HG02588 (cell line): ENCODE results near the gene MYT1.

Source experiments
- ATAC-seq: cut with Tn5 transposase; IDR thresholded peaks from one replicate; pipeline ENCODE4 v1.9.1; 2021; ENCODE audit warnings: mild to moderate bottlenecking, moderate library complexity; ENCODE audit not compliant: unreplicated experiment

MYT1 gene

DNA sequence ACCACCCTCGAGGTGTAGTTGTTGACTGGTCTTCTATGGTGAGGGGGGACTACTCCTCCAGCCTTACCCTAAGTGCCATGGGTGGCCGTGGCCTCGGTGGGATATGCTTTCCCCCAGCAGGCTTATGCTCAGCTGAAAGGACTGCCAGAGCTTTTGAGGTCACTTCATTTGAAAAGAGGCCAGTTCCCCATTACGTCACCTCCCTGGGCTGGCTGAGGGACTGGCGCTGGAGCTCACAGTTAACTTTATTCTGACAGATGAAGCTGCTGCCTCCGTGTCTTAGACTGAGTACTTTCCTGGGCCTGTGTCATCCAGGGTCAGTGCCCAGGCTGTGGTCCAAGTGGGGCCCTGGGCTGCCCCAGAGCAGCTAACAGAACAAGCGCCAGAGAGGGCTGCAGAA lies 48.5 kb downstream of the MYT1 start:
- ATAC-seq: no peak

DNA sequence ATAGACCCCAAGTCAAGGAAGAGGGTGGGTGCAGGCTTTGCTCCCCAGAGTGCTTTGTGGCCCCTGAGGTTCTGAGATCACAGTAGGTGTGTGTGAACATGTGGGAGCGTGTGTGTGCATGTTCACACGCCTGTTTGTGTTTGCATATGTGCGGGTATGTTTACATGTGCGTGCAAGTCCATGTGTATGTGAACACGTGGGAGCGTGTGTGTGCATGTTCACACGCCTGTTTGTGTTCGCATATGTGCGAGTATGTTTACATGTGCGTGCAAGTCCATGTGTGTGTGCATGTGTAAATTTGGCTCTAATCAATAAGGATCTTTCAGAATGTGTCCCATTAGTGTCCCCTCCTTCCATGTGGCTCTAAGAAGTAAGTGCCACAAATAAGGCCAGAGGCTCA lies 49.9 kb downstream of the MYT1 start:
- no peak for ATAC-seq

GRCh38 chr20:64214952-64215351 lies 50.7 kb downstream of the MYT1 start:
- no peak for ATAC-seq

DNA sequence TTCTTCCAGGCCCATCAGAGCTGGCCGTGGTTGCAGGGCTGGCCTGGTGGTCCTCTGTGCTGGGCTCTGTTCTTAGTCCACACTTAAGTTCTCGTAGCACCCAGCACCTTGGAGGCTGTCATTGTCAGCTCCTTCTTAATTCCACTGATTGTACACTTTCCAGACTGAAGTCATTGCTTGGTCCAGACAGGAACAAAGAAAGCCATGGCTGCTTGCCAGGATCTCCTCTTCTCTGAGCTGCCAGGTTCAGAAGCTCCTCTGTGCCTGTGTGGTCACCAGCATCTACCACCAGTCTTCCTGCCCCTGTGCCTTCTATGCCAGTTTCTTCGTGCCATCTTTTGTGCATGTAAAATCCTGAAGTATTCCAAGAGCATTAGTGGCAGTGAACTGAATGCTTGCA lies 51.8 kb downstream of the MYT1 start:
- ATAC-seq: no peak

- ATAC-seq: no peak
These were observed 52.7 kb downstream of the MYT1 start for GRCh38 chr20:64216910-64217309.

GRCh38 chr20:64217539-64218221 lies 53.4 kb downstream of the MYT1 start:
- ATAC-seq: no peak

DNA sequence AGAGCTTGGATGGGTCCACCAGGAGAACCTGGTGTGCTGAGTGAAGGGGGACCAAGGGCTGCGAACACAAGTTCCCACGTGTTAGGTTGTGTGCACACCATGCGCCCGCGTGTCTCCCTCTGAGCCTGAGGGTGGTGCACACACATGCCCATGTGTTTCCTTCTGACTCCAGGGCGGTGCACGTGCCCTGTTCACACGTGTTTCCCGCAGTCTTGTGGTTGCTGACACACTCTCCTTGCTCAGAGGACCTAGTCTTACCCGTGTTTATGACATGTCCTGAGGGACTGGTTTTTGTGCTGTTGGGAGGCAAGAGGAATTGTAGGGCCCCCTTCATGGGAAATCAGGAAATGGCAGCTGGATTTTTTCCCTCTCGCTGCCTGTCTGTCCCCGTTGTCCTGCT lies 55.0 kb downstream of the MYT1 start:
- no peak for ATAC-seq

DNA sequence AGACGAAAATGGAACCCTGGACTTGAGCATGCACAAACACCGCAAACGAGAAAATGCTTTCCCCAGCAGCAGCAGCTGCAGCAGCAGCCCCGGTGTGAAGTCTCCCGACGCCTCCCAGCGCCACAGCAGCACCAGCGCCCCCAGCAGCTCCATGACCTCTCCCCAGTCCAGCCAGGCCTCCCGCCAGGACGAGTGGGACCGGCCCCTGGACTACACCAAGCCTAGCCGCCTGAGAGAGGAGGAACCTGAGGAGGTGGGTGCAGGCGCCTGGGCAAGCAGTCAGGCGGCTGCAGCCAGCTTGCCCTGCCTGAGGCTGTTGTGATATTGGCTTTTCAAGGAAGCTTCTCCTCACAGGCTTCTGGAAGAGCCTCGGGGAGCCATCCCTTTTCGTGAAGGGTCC lies 55.5 kb downstream of the MYT1 start:
- no peak for ATAC-seq

DNA sequence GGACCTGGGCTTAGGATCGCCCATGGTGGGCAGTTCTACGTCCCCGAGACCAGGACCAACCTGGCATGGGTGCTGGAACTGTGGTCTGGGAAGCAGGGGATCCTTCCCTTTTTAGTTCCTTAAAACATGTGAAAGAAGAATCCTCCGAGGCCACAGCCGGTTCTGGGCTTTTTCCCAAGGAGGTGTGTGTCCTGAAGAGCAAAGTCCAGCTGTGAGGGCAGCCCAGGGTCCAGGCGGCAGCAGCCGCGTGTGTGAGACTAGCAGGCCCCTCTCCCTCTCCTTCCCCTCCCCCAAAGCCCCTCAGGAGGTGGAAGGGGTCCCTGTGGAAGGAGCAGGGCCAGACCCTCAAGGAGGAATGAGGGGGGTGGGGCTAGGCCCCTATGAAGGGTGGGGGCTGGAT lies 56.2 kb downstream of the MYT1 start:
- no peak for ATAC-seq

- no peak for ATAC-seq
These were observed 56.8 kb downstream of the MYT1 start for GRCh38 chr20:64220891-64221527.

- no peak for ATAC-seq
These were observed 58.1 kb downstream of the MYT1 start for GRCh38 chr20:64222291-64222735.

DNA sequence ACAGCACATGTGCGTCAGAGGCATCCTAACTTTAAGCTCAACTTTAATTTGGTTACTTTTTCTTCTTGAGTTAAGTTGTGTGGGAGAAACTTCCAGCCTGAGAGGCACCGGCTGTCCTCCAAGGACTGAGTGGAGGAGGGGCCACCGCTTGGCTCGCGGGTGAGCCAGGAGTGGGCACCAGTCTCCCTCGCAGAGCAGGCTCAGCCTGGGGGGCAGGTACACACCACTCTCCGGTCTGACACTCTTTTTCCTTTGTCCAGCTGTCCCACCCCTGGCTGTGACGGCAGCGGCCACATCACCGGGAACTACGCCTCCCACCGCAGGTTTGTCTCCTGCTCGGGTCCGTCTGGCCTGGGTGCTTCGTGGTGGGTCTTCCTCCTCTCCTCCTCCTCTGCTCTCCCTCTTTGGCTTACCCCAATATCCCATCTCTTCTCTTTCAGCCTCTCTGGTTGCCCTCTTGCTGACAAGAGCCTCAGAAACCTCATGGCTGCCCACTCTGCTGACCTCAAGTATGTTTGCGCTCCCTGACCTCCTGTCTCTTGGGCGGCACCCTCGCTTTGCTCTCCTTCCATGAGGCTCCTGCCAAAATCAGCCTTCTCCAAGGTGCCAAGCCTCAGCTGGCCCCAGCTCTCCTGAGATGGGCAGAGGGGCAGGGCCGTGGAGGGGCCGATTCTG lies 58.7 kb downstream of the MYT1 start:
- no peak for ATAC-seq

- no peak for ATAC-seq
These were observed 59.3 kb downstream of the MYT1 start for GRCh38 chr20:64223526-64224067.

DNA sequence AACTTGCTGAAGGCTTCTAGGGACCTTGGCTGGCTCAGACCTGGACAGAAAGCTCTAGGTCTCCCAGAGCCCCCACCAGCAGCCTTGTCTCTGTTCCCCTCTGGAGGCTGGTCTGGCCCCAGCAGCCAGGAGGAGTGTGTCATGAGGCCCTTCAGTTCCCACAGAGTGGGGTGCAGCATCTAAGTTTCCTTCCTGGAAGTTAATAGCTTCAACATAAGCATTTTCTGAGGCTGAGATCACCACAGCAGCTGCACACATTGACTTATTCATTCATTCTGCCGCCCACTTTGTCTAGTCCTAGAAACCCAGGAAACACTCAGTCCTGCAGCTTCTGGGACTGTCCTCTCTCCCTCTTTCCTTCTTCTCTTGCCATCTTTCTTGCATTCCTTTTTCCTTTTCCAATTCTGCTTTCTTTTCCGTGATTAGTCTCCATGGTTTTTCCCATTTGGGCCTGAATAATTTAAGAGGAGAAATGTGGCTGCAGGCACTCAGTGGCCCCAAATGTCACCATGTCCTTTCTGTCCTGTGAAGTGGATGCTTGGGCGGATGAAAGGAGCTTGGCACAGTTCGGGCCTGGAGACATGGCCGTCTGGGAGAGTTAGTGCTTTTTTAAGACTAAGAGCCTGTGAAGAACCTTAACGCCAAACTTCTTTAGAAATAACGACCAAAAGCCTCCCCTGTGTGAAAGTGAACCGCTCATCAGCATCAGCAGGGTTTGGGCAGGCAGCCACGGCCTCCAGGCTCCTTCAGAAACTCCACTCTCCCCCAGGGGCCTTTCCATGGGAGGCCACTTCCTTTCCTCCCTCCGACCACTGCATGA lies 60.3 kb downstream of the MYT1 start:
- no peak for ATAC-seq

- ATAC-seq: no peak
These were observed 60.9 kb downstream of the MYT1 start for GRCh38 chr20:64225171-64225595.

DNA sequence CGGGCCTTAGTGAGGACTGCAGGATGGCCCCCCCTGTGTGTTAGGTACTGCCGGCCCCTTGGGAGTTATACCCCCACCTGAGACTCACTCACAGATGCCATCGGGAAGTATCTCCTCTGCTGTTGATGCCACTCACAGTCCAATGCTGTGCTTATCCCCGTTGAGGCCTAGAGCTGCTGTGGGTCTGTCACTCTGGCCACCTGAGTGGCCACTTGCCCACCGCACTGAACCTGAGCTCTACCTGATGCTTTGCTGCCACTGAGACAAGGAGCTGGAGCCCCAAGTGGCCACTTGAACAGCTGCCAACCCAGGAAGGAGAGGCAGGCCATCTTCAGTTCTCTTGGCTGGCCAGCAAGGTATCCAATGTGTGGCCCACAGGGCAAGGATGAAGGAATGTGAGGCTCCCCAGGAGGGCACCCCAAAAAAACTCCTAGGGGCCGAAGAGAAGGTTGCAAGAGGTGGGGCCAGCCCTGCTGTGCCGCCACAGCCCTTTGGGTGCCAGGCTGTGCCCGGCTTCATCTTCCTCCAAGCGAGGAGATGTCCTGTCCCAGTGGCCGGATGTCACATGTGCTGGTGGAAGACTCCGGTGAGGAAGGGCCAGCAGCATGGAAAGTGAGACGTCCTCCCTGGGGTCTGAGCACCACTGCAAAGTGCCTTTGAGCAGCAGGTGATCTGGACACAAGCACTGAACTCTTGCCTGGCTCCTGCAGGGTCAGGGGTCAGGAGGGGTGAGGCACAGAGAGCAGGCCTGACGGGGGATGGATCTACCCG lies 61.8 kb downstream of the MYT1 start:
- no peak for ATAC-seq

GRCh38 chr20:64226686-64227580 lies 62.7 kb downstream of the MYT1 start:
- no peak for ATAC-seq

DNA sequence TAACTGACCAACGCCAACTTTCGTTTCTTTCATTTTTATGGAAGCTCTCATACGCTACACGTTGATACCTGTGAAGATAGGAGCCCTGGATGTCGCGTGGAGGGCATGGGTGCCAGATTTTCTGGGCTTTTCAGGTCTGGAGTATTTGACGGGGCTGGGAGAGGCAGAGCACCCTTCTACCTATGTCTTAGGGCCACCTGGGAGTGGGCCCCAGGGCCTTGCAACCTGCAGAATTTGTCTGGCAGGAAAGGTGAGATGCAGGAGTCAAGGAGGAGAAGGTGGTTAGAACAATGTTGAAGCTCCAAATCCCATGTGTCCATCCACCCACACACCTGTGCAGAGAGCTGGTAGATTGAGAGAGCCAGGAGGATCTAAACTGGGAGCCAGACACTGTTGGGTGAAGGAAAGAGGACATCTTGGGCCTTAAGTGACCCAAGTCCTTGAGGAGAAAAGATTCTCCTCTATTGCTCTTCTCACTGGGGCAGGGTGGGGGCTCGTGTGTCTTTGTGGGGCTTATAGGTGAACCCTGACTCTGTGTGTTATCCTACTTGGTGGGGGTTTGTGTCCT lies 63.9 kb downstream of the MYT1 start:
- ATAC-seq: no peak
